CD4-positive, alpha-beta T cell treated with Interleukin-21 for 1 hour (primary cell): ENCODE results near the gene SLCO1B1.

Source experiments
- DNase-seq: peaks from one replicate; pipeline ENCODE4 v3.0.0-alpha.2; 2020

Gene SLCO1B1

GRCh38 chr12:21221778-21222177 is 90.8 kb downstream of the SLCO1B1 start:
- DNase-seq, result no peak

GRCh38 chr12:21223930-21224329 is 92.9 kb downstream of the SLCO1B1 start:
- no peak for DNase-seq

GRCh38 chr12:21234395-21234794 is 103.4 kb downstream of the SLCO1B1 start:
- no peak for DNase-seq

- DNase-seq, result no peak
These were observed 108.9 kb downstream of the SLCO1B1 start for GRCh38 chr12:21239866-21240265.

GRCh38 chr12:21248679-21249078 is 117.7 kb downstream of the SLCO1B1 start:
- no peak for DNase-seq

- DNase-seq, result no peak
These were observed 121.1 kb downstream of the SLCO1B1 start for GRCh38 chr12:21252070-21252469.

GRCh38 chr12:21257172-21257571 is 126.2 kb downstream of the SLCO1B1 start:
- DNase-seq, result no peak

- no peak for DNase-seq
These were observed 133.2 kb downstream of the SLCO1B1 start for GRCh38 chr12:21264232-21264631.

- no peak for DNase-seq
These were observed 134.9 kb downstream of the SLCO1B1 start for GRCh38 chr12:21265932-21266331.

GRCh38 chr12:21276826-21277225 is 145.8 kb downstream of the SLCO1B1 start:
- no peak for DNase-seq
